Chondrocyte (in vitro differentiated cells): ENCODE measurements around the gene GLI3. TPM values are rescaled to one million over a fixed set of nuclear protein-coding genes. Genes with fewer than 3 reads are reported as not detected.

Source experiments
- DNase-seq: peaks from one replicate; pipeline ENCODE4 v3.0.0; 2021; ENCODE audit warnings: mixed read lengths, low spot score
- H3K27ac Mint-ChIP-seq: one replicate; pipeline ENCODE4 v1.8.0; 2021; ENCODE audit warnings: mild to moderate bottlenecking, moderate library complexity, mixed read lengths; ENCODE audit not compliant: unreplicated experiment
- H3K27me3 Mint-ChIP-seq: 2 replicates; pipeline ENCODE4 v1.8.0; 2021; ENCODE audit warnings: low read depth, mixed read lengths
- H3K36me3 Mint-ChIP-seq: 2 replicates; pipeline ENCODE4 v1.8.0; 2021; ENCODE audit warnings: low read depth, mixed read lengths
- H3K4me1 Mint-ChIP-seq: 2 replicates; pipeline ENCODE4 v1.8.0; 2021; ENCODE audit warnings: low read depth, mild to moderate bottlenecking, mixed read lengths
- H3K4me3 Mint-ChIP-seq: one replicate; pipeline ENCODE4 v1.8.0; 2021; ENCODE audit warnings: mild to moderate bottlenecking, moderate library complexity, mixed read lengths; ENCODE audit not compliant: unreplicated experiment
- H3K9me3 Mint-ChIP-seq: 2 replicates; pipeline ENCODE4 v1.8.0; 2021; ENCODE audit warnings: low read depth, mixed read lengths
- long read RNA-seq: library from polyadenylated mRNA; stranded (forward); transcript quantifications from one replicate; pipeline ENCODE4 v2.0.0, GENCODE V29; 2021
- total RNA-seq: library from RNA; stranded (reverse); gene quantifications from 3 replicates; pipeline ENCODE4 v1.2.1, GENCODE V29; 2021
- TF ChIP-seq, protein P1 (sequence below): fragments of 200-600 bp; sonication (generic); IDR thresholded peaks from 2 replicates; pipeline ENCODE4 v1.5.0; 2021; ENCODE audit warnings: antibody characterized with exemption, mild to moderate bottlenecking, moderate library complexity

GLI3 gene
- total RNA-seq, result 11.7 to 37.8 TPM (median 12.1 TPM) in 3 replicates
- long read RNA-seq, partial matches to known transcripts, result 2 of 4 reads
- long read RNA-seq, other reads (novel, unspliced or antisense), result 1 of 4 reads

- Mint-ChIP-seq H3K27ac (peak within 1 kb of the TSS; percentile 88), H3K9me3 (no peaks in the 10 kb centered on the region), H3K36me3 (no peaks in the 10 kb centered on the region), H3K4me1 (peaks cover 52% of the 10 kb centered on the region), H3K4me3 (peak within 1 kb of the TSS; percentile 87), H3K27me3 (no peaks in the 10 kb centered on the region)
- DNase-seq, result peak; percentile 94
- TF ChIP-seq, protein P1, sequence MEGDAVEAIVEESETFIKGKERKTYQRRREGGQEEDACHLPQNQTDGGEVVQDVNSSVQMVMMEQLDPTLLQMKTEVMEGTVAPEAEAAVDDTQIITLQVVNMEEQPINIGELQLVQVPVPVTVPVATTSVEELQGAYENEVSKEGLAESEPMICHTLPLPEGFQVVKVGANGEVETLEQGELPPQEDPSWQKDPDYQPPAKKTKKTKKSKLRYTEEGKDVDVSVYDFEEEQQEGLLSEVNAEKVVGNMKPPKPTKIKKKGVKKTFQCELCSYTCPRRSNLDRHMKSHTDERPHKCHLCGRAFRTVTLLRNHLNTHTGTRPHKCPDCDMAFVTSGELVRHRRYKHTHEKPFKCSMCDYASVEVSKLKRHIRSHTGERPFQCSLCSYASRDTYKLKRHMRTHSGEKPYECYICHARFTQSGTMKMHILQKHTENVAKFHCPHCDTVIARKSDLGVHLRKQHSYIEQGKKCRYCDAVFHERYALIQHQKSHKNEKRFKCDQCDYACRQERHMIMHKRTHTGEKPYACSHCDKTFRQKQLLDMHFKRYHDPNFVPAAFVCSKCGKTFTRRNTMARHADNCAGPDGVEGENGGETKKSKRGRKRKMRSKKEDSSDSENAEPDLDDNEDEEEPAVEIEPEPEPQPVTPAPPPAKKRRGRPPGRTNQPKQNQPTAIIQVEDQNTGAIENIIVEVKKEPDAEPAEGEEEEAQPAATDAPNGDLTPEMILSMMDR, result peak; percentile 43
Observed at GRCh38 chr7:42236976-42237810, at the start of gene GLI3. TSS of gene GLI3 (minus strand) at chr7:42237209. CDS start at chr7:42223253, 13,956 bp downstream.

- Mint-ChIP-seq H3K4me1 (peaks cover 13% of the 10 kb centered on the region), H3K27ac (no peak overlapping the region), H3K27me3 (peaks cover 11% of the 10 kb centered on the region), H3K9me3 (no peaks in the 10 kb centered on the region), H3K4me3 (no peak overlapping the region), H3K36me3 (no peaks in the 10 kb centered on the region)
- DNase-seq, result no peak
- TF ChIP-seq, protein P1, result no peak
Observed at GRCh38 chr7:42285383-42285824, 48.4 kb upstream of the GLI3 start.

DNA sequence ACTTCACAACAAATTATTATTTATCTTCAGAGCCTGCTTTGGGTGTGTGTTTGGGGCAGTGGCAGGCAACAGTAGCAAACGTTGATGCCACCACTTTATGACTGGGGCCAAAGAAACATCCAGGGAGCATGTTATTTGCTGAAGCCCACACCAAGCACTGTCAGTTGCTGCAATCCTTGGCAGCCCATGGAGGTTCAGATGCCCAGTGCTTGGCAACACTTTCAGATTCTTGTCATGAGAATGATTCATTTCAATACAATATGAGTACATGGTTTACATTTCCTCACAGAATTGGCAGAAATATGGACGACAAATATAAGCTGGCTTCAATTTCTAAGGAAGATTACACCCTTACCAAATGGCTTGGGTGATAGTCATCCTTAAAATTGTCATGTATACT is 46.5 kb upstream of the GLI3 start:
- peaks cover 13% of the 10 kb centered on the region for H3K4me1 Mint-ChIP-seq
- H3K36me3 Mint-ChIP-seq, result no peaks in the 10 kb centered on the region
- no peaks in the 10 kb centered on the region for H3K9me3 Mint-ChIP-seq
- no peak overlapping the region for H3K27ac Mint-ChIP-seq
- no peak overlapping the region for H3K4me3 Mint-ChIP-seq
- no peak for DNase-seq
- peaks cover 14% of the 10 kb centered on the region for H3K27me3 Mint-ChIP-seq
- TF ChIP-seq, protein P1, result no peak

- H3K4me3 Mint-ChIP-seq, result no peak overlapping the region
- H3K36me3 Mint-ChIP-seq, result no peaks in the 10 kb centered on the region
- H3K9me3 Mint-ChIP-seq, result peaks cover 4% of the 10 kb centered on the region
- H3K27ac Mint-ChIP-seq, result no peak overlapping the region
- TF ChIP-seq, protein P1, result no peak
- peaks cover 10% of the 10 kb centered on the region for H3K27me3 Mint-ChIP-seq
- peaks cover 10% of the 10 kb centered on the region for H3K4me1 Mint-ChIP-seq
- no peak for DNase-seq
Observed at GRCh38 chr7:42278344-42278743, 41.3 kb upstream of the GLI3 start.

DNA sequence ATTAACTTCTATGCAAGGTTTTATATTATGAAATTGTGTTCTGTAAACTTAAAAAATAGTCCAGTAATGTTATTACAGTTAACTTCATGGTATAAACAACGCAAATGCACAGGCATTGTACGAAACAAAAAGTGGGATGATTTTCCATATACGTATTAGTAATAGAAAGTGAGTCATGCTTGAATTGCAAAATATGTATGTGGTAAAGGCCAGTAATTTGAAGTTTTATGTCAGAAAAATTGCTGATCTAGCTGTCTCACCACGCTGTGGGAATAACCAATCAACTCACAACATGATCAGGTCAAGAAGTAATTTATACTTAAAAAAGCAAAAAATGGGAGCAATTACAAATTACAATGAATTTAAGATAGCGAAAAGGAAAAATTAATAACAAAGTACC is 37.0 kb upstream of the GLI3 start:
- TF ChIP-seq, protein P1, result no peak
- Mint-ChIP-seq H3K4me1 (peaks cover 21% of the 10 kb centered on the region), H3K27me3 (peaks cover 3% of the 10 kb centered on the region), H3K27ac (no peak overlapping the region), H3K4me3 (no peak overlapping the region), H3K9me3 (peaks cover 4% of the 10 kb centered on the region), H3K36me3 (no peaks in the 10 kb centered on the region)
- no peak for DNase-seq
